ENCODE measurements around the gene OR4C45. TPM values are rescaled to one million over a fixed set of nuclear protein-coding genes. Genes with fewer than 3 reads are reported as not detected.

The OR4C45 gene
- total and polyA plus RNA-seq, 8 donors: not detected

DNA sequence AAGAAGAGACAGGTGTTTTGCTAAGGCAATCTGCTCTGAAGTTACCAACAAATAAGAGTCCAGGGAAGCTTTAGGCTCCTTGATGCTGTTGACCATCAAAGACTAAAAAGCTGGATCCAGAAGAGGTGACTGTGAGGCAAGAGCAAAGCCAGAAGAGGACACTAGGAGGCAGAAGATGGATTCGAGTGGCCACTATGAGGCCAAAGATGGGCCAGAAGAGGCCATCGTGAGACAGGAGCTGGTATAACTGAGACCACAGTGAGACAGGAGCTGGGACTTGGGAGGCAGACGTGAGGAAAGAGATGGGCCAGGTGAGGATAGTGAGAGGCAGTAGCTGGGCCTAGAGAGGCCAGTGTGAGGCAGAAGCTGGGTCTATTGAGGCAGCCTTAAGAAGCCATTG lies 37.7 kb downstream of the OR4C45 start:
- TF ChIP-seq, protein P1, sequence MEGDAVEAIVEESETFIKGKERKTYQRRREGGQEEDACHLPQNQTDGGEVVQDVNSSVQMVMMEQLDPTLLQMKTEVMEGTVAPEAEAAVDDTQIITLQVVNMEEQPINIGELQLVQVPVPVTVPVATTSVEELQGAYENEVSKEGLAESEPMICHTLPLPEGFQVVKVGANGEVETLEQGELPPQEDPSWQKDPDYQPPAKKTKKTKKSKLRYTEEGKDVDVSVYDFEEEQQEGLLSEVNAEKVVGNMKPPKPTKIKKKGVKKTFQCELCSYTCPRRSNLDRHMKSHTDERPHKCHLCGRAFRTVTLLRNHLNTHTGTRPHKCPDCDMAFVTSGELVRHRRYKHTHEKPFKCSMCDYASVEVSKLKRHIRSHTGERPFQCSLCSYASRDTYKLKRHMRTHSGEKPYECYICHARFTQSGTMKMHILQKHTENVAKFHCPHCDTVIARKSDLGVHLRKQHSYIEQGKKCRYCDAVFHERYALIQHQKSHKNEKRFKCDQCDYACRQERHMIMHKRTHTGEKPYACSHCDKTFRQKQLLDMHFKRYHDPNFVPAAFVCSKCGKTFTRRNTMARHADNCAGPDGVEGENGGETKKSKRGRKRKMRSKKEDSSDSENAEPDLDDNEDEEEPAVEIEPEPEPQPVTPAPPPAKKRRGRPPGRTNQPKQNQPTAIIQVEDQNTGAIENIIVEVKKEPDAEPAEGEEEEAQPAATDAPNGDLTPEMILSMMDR (IDR thresholded peaks at IDR 0.05): no peak
- no peaks in the 10 kb centered on the region for H3K9me3 ChIP-seq
- H3K27me3 ChIP-seq: no peaks in the 10 kb centered on the region
- no peak overlapping the region for H3K27ac ChIP-seq
- H3K4me1 ChIP-seq: no peaks in the 10 kb centered on the region
- ATAC-seq (no peak), FAIRE-seq (no peak), DNase-seq (no peak)
- 37 to 38% methylated on average over 3 of the region's 3 CpGs for WGBS, 2 donors
- intact Hi-C loops (cut with DNase I): no loop called here
- no peak overlapping the region for H3K4me3 ChIP-seq
- H3K36me3 ChIP-seq: no peaks in the 10 kb centered on the region

DNA sequence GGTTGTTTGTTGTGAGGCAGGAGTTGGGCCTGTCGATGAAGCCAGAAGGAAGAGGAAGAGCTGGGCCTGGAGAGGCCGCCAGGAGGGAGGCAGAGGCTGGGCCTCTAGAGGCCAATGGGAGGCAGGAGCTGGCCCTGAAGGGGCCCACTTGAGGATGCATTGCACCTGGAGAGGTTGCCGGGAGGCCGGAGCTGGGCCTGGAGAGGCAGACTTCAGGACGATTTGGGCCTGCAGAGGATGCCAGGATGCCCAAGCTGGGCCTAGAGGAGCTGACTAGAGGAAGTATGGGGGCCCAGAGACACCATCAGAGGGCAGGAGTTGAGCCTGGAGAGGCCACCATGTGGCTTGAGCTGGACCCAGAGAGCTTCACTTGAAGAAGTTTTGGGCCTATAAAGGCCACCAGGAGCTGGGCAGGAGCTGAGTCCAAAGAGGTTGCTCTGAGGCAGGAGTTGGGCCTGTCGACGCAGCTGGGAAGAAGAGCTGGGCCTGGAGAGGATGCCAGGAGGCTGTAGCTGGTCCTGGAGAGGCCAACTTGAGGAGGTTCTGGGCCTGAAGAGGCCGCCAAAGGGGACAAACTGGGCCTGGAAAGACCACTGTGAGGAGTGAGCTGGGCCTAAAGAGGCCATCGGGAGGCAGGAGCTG lies 39.0 kb downstream of the OR4C45 start:
- H3K9me3 ChIP-seq: no peaks in the 10 kb centered on the region
- H3K27ac ChIP-seq: no peak overlapping the region
- FAIRE-seq (no peak), DNase-seq (peak in 1 of 6 donors; percentile 38), ATAC-seq (no peak)
- TF ChIP-seq, protein P1 (IDR thresholded peaks at IDR 0.05): no peak
- no peaks in the 10 kb centered on the region for H3K4me1 ChIP-seq
- no peak overlapping the region for H3K4me3 ChIP-seq
- H3K36me3 ChIP-seq: no peaks in the 10 kb centered on the region
- no peaks in the 10 kb centered on the region for H3K27me3 ChIP-seq
- intact Hi-C loops (cut with DNase I): no loop called here
- 50 to 54% methylated on average over 9 of the region's 9 CpGs for WGBS, 2 donors

DNA sequence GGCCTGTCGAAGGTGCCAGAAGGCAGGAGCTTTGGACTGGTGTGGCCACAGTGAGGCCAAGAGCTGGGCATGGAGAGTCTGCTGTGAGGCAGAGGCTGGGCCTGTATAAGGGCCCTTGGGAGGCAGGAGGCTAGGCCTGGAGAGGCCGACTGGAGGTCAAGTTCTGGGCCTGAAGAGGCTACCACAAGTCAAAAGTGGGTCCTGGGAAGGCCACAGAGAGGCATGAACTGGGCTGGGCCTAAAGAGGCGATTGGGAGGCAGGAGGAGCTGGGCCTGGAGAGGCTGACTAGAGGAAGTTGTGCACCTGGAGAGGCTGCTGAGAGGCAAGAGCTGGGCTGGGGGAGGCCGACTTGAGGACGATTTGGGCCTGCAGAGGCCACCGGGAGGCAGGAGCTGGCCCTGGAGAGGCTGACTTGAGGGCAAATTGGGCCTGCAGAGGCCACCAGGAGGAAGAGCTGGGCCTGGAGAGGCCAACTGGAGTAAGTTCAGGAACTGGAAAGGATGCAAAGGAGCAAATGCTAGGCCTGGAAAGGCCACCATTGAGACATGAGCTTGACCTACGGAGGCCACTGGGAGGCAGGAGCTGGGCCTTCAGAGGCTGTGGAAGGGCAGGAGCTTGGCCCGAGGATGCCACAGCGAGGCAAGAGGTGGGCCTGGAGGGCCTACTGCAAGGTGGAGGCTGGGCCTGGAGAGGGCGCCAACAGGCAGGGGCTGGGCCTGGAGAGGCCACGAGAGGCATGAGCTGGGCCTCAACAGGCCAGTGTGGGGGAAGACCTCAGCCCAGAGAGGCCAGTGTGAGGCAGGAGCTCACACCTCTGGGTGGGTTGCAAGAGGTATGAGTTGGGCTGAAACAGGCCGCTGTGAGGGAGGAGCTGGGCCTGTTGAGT lies 39.8 kb downstream of the OR4C45 start:
- Histone ChIP-seq H3K9me3 (no peaks in the 10 kb centered on the region), H3K4me3 (no peak overlapping the region), H3K36me3 (no peaks in the 10 kb centered on the region), H3K27ac (no peak overlapping the region), H3K27me3 (no peaks in the 10 kb centered on the region), H3K4me1 (no peaks in the 10 kb centered on the region)
- intact Hi-C loops (cut with DNase I): no loop called here
- no peak for ATAC-seq
- 65 to 67% methylated on average over 12 of the region's 12 CpGs for WGBS, 2 donors
- peak in 1 of 6 donors; percentile 41 for DNase-seq
- TF ChIP-seq, protein P1 (IDR thresholded peaks at IDR 0.05): no peak
- FAIRE-seq: no peak

DNA sequence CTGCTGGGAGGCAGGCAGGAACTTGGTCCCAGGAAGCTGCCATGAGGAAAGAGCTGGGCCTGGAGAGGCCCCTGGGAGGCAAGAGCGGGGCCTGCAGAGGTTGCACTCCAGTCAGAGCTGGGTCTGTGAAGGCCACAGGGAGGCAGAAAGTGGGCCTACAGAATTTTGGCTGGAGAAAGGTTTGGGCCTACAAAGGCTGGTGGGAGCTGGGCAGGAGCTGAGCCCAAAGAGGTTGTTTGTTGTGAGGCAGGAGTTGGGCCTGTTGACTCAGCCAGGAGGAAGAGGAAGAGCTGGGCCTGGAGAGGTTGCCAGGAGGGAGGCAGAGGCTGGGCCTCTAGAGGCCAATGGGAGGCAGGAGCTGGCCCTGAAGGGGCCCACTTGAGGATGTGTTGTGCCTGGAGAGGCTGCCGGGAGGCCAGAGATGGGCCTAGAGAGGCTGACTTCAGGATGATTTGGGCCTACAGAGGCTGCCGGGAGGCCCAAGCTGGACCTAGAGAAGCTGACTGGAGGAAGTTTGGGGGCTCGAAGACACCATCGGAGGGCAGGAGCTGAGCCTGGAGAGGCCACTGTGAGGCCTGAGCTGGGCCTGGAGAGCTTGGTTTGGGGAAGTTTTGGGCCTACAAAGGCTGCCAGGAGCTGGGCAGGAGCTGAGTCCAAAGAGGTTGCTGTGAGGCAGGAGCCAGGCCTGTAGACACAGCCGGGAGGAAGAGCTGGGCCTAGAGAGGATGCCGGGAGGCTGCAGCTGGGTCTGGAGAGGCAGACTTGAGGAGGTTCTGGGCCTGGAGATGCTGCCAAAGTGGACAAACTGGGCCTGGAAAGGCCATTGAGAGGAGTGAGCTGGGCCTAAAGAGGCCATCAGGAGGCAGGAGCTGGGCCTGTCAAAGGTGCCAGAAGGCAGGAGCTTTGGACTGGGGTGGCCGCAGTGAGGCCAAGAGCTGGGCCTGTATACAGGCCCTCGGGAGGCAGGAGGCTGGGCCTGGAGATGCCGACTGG lies 40.7 kb downstream of the OR4C45 start:
- Histone ChIP-seq H3K4me3 (no peak overlapping the region), H3K9me3 (no peaks in the 10 kb centered on the region), H3K27me3 (no peaks in the 10 kb centered on the region), H3K36me3 (no peaks in the 10 kb centered on the region), H3K27ac (no peak overlapping the region), H3K4me1 (no peaks in the 10 kb centered on the region)
- WGBS, 2 donors: 73 to 83% methylated on average over 10 of the region's 10 CpGs
- FAIRE-seq (no peak), DNase-seq (peak in 1 of 6 donors; percentile 45), ATAC-seq (no peak)
- intact Hi-C loops (cut with DNase I): no loop called here
- TF ChIP-seq, protein P1 (IDR thresholded peaks at IDR 0.05): no peak
